ENCODE data around the gene DACH1.

The DACH1 gene

GRCh38 chr13:71714802-71715375, 152.1 kb downstream of the DACH1 start:
- no peak for TF ChIP-seq CTCF (IDR thresholded peaks at IDR 0.05)

- TF ChIP-seq CTCF (IDR thresholded peaks at IDR 0.05) = no peak
These were observed 153.9 kb downstream of the DACH1 start for GRCh38 chr13:71712988-71713653.

GRCh38 chr13:71704656-71705055, 162.3 kb downstream of the DACH1 start:
- TF ChIP-seq CTCF (IDR thresholded peaks at IDR 0.05) = no peak

- TF ChIP-seq CTCF (IDR thresholded peaks at IDR 0.05) = no peak
These were observed 163.9 kb downstream of the DACH1 start for GRCh38 chr13:71703138-71703537.

- no peak for TF ChIP-seq CTCF (IDR thresholded peaks at IDR 0.05)
These were observed 164.8 kb downstream of the DACH1 start for GRCh38 chr13:71702253-71702652.

- no peak for TF ChIP-seq CTCF (IDR thresholded peaks at IDR 0.05)
These were observed 165.3 kb downstream of the DACH1 start for GRCh38 chr13:71701741-71702140.

- no peak for TF ChIP-seq CTCF (IDR thresholded peaks at IDR 0.05)
These were observed 167.7 kb downstream of the DACH1 start for GRCh38 chr13:71699342-71699741.

All from LNCAP (cell line).